Activated gamma-delta T cell treated with anti-CD3 and anti-CD28 coated beads, Interleukin-2, amount 50 U/mL, for 16 hours (primary cell): Measurements from ENCODE around the gene HOXC13.

Experiments
- DNase-seq: peaks from one replicate; pipeline ENCODE4 v3.0.0-alpha.2; 2020; ENCODE audit warnings: low read depth

Gene HOXC13

DNA sequence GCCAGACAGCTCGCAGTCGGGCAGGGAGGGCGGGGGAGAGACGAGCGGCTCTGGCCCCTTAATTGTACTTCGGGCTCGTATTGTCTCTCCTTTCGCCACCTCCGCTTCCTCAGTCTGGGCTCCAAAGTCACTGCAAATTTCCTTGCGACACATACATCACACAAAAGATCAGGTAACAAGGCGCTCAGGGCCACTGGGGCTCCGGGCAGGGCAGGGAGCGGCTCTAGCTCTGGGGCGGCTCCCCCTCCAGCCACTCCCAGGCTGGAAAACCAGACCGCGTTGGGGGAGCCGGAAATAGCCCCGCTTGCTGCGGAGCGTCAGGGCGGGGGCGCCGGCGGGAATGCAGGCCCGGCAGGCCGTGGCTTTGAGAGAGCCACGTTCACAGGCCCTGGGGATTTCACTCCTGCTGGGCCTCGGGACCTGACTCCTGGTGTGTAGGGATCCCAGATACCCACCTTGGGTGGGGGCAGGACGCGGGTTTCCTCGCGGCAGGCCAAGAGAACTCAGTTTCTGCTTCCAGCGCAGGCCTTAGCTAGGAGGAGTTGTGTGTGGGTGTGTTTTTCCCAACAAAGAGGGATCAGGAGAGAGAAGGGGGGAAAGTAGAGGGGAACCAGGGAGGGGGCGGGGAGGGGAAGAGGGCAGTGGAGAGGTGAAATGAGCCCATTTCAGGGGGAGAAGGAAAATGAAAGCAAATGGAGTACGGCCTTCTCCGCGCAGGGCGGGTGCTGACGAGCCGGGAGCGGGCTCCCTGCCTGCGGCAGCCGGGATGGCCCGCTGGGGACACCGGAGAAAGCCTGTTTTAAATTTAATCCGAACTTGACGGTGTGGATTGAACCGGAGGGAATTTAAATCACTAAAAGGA lies 57.0 kb downstream of the HOXC13 start:
- no peak for DNase-seq
